ENCODE measurements around the gene KHNYN.
A peak's percentile ranks its signal among the peaks of the same experiment; 100 is the strongest.

Gene KHNYN

GRCh38 chr14:24399999-24400718 lies 29.6 kb upstream of the KHNYN start:
- H3K27me3 ChIP-seq (ENCODE audit: control insufficient read depth in 1 of 2, insufficient read depth in 2 of 2, low read length in 2 of 2), result no peaks in the 10 kb centered on the region
- no peaks in the 10 kb centered on the region for H3K9me3 ChIP-seq (ENCODE audit: control insufficient read depth in 1 of 2, low read length in 2 of 2)
- no peaks in the 10 kb centered on the region for H3K36me3 ChIP-seq (ENCODE audit: control insufficient read depth in 1 of 2, insufficient read depth in 2 of 2, low read length in 2 of 2)
- peaks cover 24 to 29% of the 10 kb centered on the region in 2 donors for H3K4me1 ChIP-seq (ENCODE audit: control insufficient read depth in 1 of 2, insufficient read depth in 2 of 2, low read length in 2 of 2)
- no peak overlapping the region for H3K27ac ChIP-seq (ENCODE audit: low read depth, low read length)
- peak overlapping the region in 1 of 2 donors; percentile 60 for H3K9ac ChIP-seq (ENCODE audit: low read depth in 1 of 2, low read length in 2 of 2)
- peak overlapping the region; percentile 78 to 79 for H3K4me3 ChIP-seq (ENCODE audit: low read depth in 1 of 2, low read length in 2 of 2)

- no peak overlapping the region for H3K9ac ChIP-seq (ENCODE audit: low read depth in 1 of 2, low read length in 2 of 2)
- H3K27ac ChIP-seq (ENCODE audit: low read depth, low read length), result no peak overlapping the region
These were observed 27.7 kb upstream of the KHNYN start for GRCh38 chr14:24401810-24402702.

GRCh38 chr14:24403294-24403998 lies 26.3 kb upstream of the KHNYN start:
- Histone ChIP-seq H3K27ac (ENCODE audit: low read depth, low read length) (no peak overlapping the region), H3K9ac (ENCODE audit: low read depth in 1 of 2, low read length in 2 of 2) (no peak overlapping the region), H3K27me3 (ENCODE audit: control insufficient read depth in 1 of 2, insufficient read depth in 2 of 2, low read length in 2 of 2) (no peaks in the 10 kb centered on the region), H3K9me3 (ENCODE audit: control insufficient read depth in 1 of 2, low read length in 2 of 2) (no peaks in the 10 kb centered on the region), H3K4me1 (ENCODE audit: control insufficient read depth in 1 of 2, insufficient read depth in 2 of 2, low read length in 2 of 2) (peaks cover 21 to 24% of the 10 kb centered on the region in 2 donors), H3K36me3 (ENCODE audit: control insufficient read depth in 1 of 2, insufficient read depth in 2 of 2, low read length in 2 of 2) (peaks cover 1 to 8% of the 10 kb centered on the region in 2 donors), H3K4me3 (ENCODE audit: low read depth in 1 of 2, low read length in 2 of 2) (no peak overlapping the region)

More at GRCh38 chr14:24401810-24402702, 27.7 kb upstream of the KHNYN start:
- H3K4me1 ChIP-seq (ENCODE audit: control insufficient read depth in 1 of 2, insufficient read depth in 2 of 2, low read length in 2 of 2), result peaks cover 24 to 29% of the 10 kb centered on the region in 2 donors
- H3K27me3 ChIP-seq (ENCODE audit: control insufficient read depth in 1 of 2, insufficient read depth in 2 of 2, low read length in 2 of 2), result no peaks in the 10 kb centered on the region
- no peak overlapping the region for H3K4me3 ChIP-seq (ENCODE audit: low read depth in 1 of 2, low read length in 2 of 2)
- no peaks in the 10 kb centered on the region for H3K9me3 ChIP-seq (ENCODE audit: control insufficient read depth in 1 of 2, low read length in 2 of 2)
- H3K36me3 ChIP-seq (ENCODE audit: control insufficient read depth in 1 of 2, insufficient read depth in 2 of 2, low read length in 2 of 2), result no peaks in the 10 kb centered on the region

- Histone ChIP-seq H3K9me3 (ENCODE audit: control insufficient read depth in 1 of 2, low read length in 2 of 2) (no peaks in the 10 kb centered on the region), H3K36me3 (ENCODE audit: control insufficient read depth in 1 of 2, insufficient read depth in 2 of 2, low read length in 2 of 2) (peaks cover 3 to 21% of the 10 kb centered on the region in 2 donors), H3K4me1 (ENCODE audit: control insufficient read depth in 1 of 2, insufficient read depth in 2 of 2, low read length in 2 of 2) (peaks cover 14 to 18% of the 10 kb centered on the region in 2 donors), H3K27ac (ENCODE audit: low read depth, low read length) (no peak overlapping the region), H3K4me3 (ENCODE audit: low read depth in 1 of 2, low read length in 2 of 2) (no peak overlapping the region), H3K9ac (ENCODE audit: low read depth in 1 of 2, low read length in 2 of 2) (no peak overlapping the region), H3K27me3 (ENCODE audit: control insufficient read depth in 1 of 2, insufficient read depth in 2 of 2, low read length in 2 of 2) (no peaks in the 10 kb centered on the region)
These were observed 24.9 kb upstream of the KHNYN start for GRCh38 chr14:24404814-24405213.

- no peaks in the 10 kb centered on the region for H3K9me3 ChIP-seq (ENCODE audit: control insufficient read depth in 1 of 2, low read length in 2 of 2)
- peaks cover 2 to 11% of the 10 kb centered on the region in 2 donors for H3K4me1 ChIP-seq (ENCODE audit: control insufficient read depth in 1 of 2, insufficient read depth in 2 of 2, low read length in 2 of 2)
- no peak overlapping the region for H3K4me3 ChIP-seq (ENCODE audit: low read depth in 1 of 2, low read length in 2 of 2)
- no peaks in the 10 kb centered on the region for H3K27me3 ChIP-seq (ENCODE audit: control insufficient read depth in 1 of 2, insufficient read depth in 2 of 2, low read length in 2 of 2)
- peaks cover 3 to 25% of the 10 kb centered on the region in 2 donors for H3K36me3 ChIP-seq (ENCODE audit: control insufficient read depth in 1 of 2, insufficient read depth in 2 of 2, low read length in 2 of 2)
- H3K9ac ChIP-seq (ENCODE audit: low read depth in 1 of 2, low read length in 2 of 2), result no peak overlapping the region
- no peak overlapping the region for H3K27ac ChIP-seq (ENCODE audit: low read depth, low read length)
These were observed 23.3 kb upstream of the KHNYN start for GRCh38 chr14:24406416-24406815.

- no peak overlapping the region for H3K27ac ChIP-seq (ENCODE audit: low read depth, low read length)
- H3K4me3 ChIP-seq (ENCODE audit: low read depth in 1 of 2, low read length in 2 of 2), result no peak overlapping the region
- H3K4me1 ChIP-seq (ENCODE audit: control insufficient read depth in 1 of 2, insufficient read depth in 2 of 2, low read length in 2 of 2), result no peaks in the 10 kb centered on the region
- no peaks in the 10 kb centered on the region for H3K27me3 ChIP-seq (ENCODE audit: control insufficient read depth in 1 of 2, insufficient read depth in 2 of 2, low read length in 2 of 2)
- H3K9ac ChIP-seq (ENCODE audit: low read depth in 1 of 2, low read length in 2 of 2), result no peak overlapping the region
- peaks cover 3 to 29% of the 10 kb centered on the region in 2 donors for H3K36me3 ChIP-seq (ENCODE audit: control insufficient read depth in 1 of 2, insufficient read depth in 2 of 2, low read length in 2 of 2)
- no peaks in the 10 kb centered on the region for H3K9me3 ChIP-seq (ENCODE audit: control insufficient read depth in 1 of 2, low read length in 2 of 2)
These were observed 22.0 kb upstream of the KHNYN start for GRCh38 chr14:24407608-24408325.

GRCh38 chr14:24408764-24409163 lies 21.0 kb upstream of the KHNYN start:
- H3K4me1 ChIP-seq (ENCODE audit: control insufficient read depth in 1 of 2, insufficient read depth in 2 of 2, low read length in 2 of 2), result no peaks in the 10 kb centered on the region
- H3K9ac ChIP-seq (ENCODE audit: low read depth in 1 of 2, low read length in 2 of 2), result no peak overlapping the region
- peaks cover 3 to 36% of the 10 kb centered on the region in 2 donors for H3K36me3 ChIP-seq (ENCODE audit: control insufficient read depth in 1 of 2, insufficient read depth in 2 of 2, low read length in 2 of 2)
- H3K27ac ChIP-seq (ENCODE audit: low read depth, low read length), result no peak overlapping the region
- H3K27me3 ChIP-seq (ENCODE audit: control insufficient read depth in 1 of 2, insufficient read depth in 2 of 2, low read length in 2 of 2), result no peaks in the 10 kb centered on the region
- no peaks in the 10 kb centered on the region for H3K9me3 ChIP-seq (ENCODE audit: control insufficient read depth in 1 of 2, low read length in 2 of 2)
- no peak overlapping the region for H3K4me3 ChIP-seq (ENCODE audit: low read depth in 1 of 2, low read length in 2 of 2)

- Histone ChIP-seq H3K27ac (ENCODE audit: low read depth, low read length) (no peak overlapping the region), H3K27me3 (ENCODE audit: control insufficient read depth in 1 of 2, insufficient read depth in 2 of 2, low read length in 2 of 2) (no peaks in the 10 kb centered on the region), H3K36me3 (ENCODE audit: control insufficient read depth in 1 of 2, insufficient read depth in 2 of 2, low read length in 2 of 2) (peaks cover 3 to 40% of the 10 kb centered on the region in 2 donors), H3K4me3 (ENCODE audit: low read depth in 1 of 2, low read length in 2 of 2) (no peak overlapping the region), H3K9me3 (ENCODE audit: control insufficient read depth in 1 of 2, low read length in 2 of 2) (no peaks in the 10 kb centered on the region), H3K4me1 (ENCODE audit: control insufficient read depth in 1 of 2, insufficient read depth in 2 of 2, low read length in 2 of 2) (no peaks in the 10 kb centered on the region), H3K9ac (ENCODE audit: low read depth in 1 of 2, low read length in 2 of 2) (no peak overlapping the region)
These were observed 20.6 kb upstream of the KHNYN start for GRCh38 chr14:24409192-24409591.

GRCh38 chr14:24409956-24410355 lies 19.8 kb upstream of the KHNYN start:
- H3K27me3 ChIP-seq (ENCODE audit: control insufficient read depth in 1 of 2, insufficient read depth in 2 of 2, low read length in 2 of 2), result no peaks in the 10 kb centered on the region
- H3K27ac ChIP-seq (ENCODE audit: low read depth, low read length), result no peak overlapping the region
- H3K36me3 ChIP-seq (ENCODE audit: control insufficient read depth in 1 of 2, insufficient read depth in 2 of 2, low read length in 2 of 2), result peaks cover 3 to 48% of the 10 kb centered on the region in 2 donors
- H3K4me1 ChIP-seq (ENCODE audit: control insufficient read depth in 1 of 2, insufficient read depth in 2 of 2, low read length in 2 of 2), result no peaks in the 10 kb centered on the region
- no peaks in the 10 kb centered on the region for H3K9me3 ChIP-seq (ENCODE audit: control insufficient read depth in 1 of 2, low read length in 2 of 2)
- no peak overlapping the region for H3K4me3 ChIP-seq (ENCODE audit: low read depth in 1 of 2, low read length in 2 of 2)
- no peak overlapping the region for H3K9ac ChIP-seq (ENCODE audit: low read depth in 1 of 2, low read length in 2 of 2)

All from duodenal mucosa (tissue), 2 donors.